Progenitor cell of endocrine pancreas (in vitro differentiated cells): Measurements from ENCODE around the gene NOTCH3. TPM values are rescaled to one million over a fixed set of nuclear protein-coding genes. Genes with fewer than 3 reads are reported as not detected.
A peak's percentile ranks its signal among the peaks of the same experiment; 100 is the strongest.

Experiments
- DNase-seq: peaks from one replicate; pipeline ENCODE4 v3.0.0; 2021; ENCODE audit warnings: low spot score; ENCODE audit not compliant: unreplicated experiment
- H3K27ac Mint-ChIP-seq: 2 replicates; pipeline ENCODE4 v1.8.0; 2021; ENCODE audit warnings: mild to moderate bottlenecking, moderate library complexity, mixed read lengths
- H3K27me3 Mint-ChIP-seq: 2 replicates; pipeline ENCODE4 v1.8.0; 2021; ENCODE audit warnings: mixed read lengths
- H3K36me3 Mint-ChIP-seq: 2 replicates; pipeline ENCODE4 v1.8.0; 2022; ENCODE audit warnings: mixed read lengths; ENCODE audit not compliant: insufficient read depth
- H3K4me1 Mint-ChIP-seq: 2 replicates; pipeline ENCODE4 v1.8.0; 2021; ENCODE audit warnings: low read depth, mixed read lengths
- H3K4me3 Mint-ChIP-seq: 2 replicates; pipeline ENCODE4 v1.8.0; 2021; ENCODE audit warnings: low read depth, mild to moderate bottlenecking, moderate library complexity, mixed read lengths
- H3K9me3 Mint-ChIP-seq: 2 replicates; pipeline ENCODE4 v1.8.0; 2021; ENCODE audit warnings: low read depth, mixed read lengths
- CTCF ChIP-seq: fragments of 200-600 bp; sonication (generic); IDR thresholded peaks from one replicate; pipeline ENCODE4 v1.5.0; 2021; ENCODE audit warnings: antibody characterized with exemption, mild to moderate bottlenecking; ENCODE audit not compliant: unreplicated experiment
- total RNA-seq: library from RNA; stranded (reverse); gene quantifications from 2 replicates; pipeline ENCODE4 v1.2.1, GENCODE V29; 2021

The NOTCH3 gene
- total RNA-seq, 1 donor from 2014 or later, result 203 TPM

- H3K27me3 Mint-ChIP-seq, result no peaks in the 10 kb centered on the region
- no peak for DNase-seq
- peak overlapping the region; percentile 95 for H3K4me3 Mint-ChIP-seq
- H3K27ac Mint-ChIP-seq, result no peak overlapping the region
- peaks cover 16% of the 10 kb centered on the region for H3K36me3 Mint-ChIP-seq
- no peak for TF ChIP-seq CTCF
- H3K4me1 Mint-ChIP-seq, result peaks cover 5% of the 10 kb centered on the region
- no peaks in the 10 kb centered on the region for H3K9me3 Mint-ChIP-seq
Measured at GRCh38 chr19:15123031-15123890, 77.5 kb downstream of the NOTCH3 start.

DNA sequence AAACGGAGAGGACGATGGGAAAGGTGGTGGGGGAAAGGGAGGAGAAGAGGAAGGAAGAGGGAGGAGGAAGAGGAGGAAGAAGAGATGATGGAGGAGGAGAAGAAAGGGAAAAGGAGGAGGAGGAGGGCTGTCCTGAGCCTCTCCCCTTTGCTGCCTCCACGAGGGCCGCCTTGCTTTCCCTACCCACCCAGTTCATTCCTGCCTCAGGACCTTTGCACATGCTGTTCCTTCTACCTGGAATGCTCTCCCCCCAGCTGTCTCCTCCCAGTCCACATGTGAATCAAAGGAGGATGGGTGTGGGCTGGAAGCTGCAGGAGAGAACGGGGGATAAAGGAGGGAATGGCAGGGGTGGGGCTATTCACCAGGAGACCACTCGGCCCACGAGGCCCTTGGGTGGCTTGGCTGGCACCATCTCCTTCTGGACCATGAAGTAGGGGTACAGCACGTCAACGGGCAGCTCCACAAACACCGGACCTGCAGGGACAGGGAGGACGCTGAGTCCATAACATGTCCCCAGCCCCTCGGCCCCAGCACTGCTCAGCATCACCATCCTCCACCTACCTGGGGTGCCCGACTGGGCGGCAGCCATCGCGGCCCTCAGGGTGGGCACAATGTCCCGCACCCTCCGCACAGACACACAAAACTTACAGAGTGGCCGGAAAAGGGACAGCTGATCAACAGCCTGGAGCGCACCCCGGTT, 78.3 kb downstream of the NOTCH3 start:
- no peak for DNase-seq
- Mint-ChIP-seq H3K4me3 (no peak overlapping the region), H3K27ac (no peak overlapping the region), H3K9me3 (no peaks in the 10 kb centered on the region), H3K4me1 (peaks cover 5% of the 10 kb centered on the region), H3K27me3 (no peaks in the 10 kb centered on the region), H3K36me3 (peaks cover 16% of the 10 kb centered on the region)
- no peak for TF ChIP-seq CTCF

DNA sequence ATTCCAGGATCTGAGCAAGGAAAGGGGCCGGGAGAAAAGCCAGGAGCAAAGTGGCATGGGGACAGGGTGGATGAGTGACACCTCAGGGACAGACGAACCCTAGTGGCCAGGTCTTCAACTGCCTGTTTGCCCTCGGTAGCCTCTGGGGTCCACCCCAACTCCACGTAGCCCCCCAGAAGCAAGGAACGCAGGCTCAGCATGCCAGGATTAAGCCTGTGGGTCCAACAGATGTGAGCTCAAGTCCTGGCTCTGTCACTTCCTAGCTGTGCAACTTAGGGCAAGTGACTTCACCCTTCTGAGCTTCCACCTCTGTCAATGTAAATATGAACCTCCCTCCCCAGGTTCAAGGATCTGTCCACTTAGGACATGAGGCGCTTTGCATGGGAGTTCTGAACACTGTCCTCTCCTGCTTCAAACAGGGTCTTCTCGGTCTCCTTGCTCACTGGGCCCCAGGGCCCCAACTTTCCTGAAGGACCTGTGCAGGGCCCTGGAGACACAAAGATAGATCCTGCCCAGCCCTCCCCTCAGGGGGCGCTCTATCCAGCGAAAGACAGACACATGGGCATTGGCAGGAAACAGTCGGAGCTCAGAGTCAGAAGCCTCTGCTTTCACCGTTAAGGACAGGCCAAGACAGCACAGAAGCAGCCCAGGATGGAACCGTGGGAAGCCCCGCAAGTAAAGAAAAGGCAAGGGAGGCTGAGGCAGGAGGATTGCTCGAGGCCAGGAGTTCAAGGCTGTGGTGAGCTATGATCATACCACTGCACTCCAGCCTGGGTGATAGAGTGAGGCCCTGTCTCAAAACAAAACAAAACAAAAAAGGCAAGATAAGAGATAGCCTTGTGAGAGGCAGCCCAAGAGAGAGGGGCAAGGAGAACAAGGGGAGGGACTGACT, 80.4 kb downstream of the NOTCH3 start:
- Mint-ChIP-seq H3K27me3 (no peaks in the 10 kb centered on the region), H3K4me1 (peaks cover 5% of the 10 kb centered on the region), H3K27ac (no peak overlapping the region), H3K4me3 (no peak overlapping the region), H3K9me3 (no peaks in the 10 kb centered on the region), H3K36me3 (peaks cover 16% of the 10 kb centered on the region)
- DNase-seq, result no peak
- TF ChIP-seq CTCF, result no peak

DNA sequence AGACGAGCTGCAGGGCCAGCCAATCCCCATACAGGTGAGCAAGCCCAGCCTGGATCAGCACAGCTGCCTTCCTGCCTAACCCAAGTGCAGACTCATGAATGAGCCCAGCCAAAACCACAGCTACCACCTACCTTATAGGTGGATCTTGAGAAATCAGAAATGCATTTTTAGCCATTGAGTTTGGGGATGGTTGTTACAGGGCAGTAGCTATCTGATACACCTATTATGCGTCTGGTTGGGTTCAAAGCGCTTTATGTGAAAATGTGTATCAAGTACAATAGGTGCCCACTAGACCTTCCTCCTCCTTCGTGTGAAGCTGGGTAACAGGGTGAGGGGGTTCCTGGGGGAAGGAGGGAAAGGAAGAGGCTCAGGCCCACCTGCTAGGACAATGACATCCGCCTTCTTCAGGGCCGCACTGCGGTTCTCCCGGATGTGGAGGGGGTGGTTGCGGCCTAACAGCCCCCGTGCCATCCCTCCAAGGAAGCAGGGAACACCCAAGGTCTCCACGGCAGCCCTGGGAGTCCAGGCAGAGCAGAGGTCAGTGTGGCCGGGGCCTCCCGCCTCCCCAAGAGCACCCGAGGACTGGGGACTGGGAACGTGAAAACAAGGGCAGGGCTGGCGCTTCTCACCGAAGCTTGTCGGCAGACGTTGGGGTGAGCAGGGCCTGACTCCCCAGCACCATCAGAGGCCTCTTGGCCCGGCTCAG, 81.9 kb downstream of the NOTCH3 start:
- DNase-seq, result no peak
- Mint-ChIP-seq H3K36me3 (peaks cover 16% of the 10 kb centered on the region), H3K4me3 (no peak overlapping the region), H3K27ac (no peak overlapping the region), H3K9me3 (no peaks in the 10 kb centered on the region), H3K27me3 (no peaks in the 10 kb centered on the region), H3K4me1 (peaks cover under 1% of the 10 kb centered on the region)
- TF ChIP-seq CTCF, result no peak
